Tibial artery (tissue), 4 donors: Measurements from ENCODE around the gene BANF1.

Source experiments
- DNase-seq, 2 donors: peaks; one replicate each; pipeline ENCODE4 v3.0.0-alpha.2; 2019
- H3K27ac ChIP-seq, 2 donors: fragments of 200-600 bp; sonication (generic) in 1 of 2; 1 replicate in 1 of 2; 2 replicates in 1 of 2; pipeline ENCODE4 v1.5.1; 2018 to 2019; ENCODE audit warnings: mild to moderate bottlenecking in 1 of 2
- H3K27me3 ChIP-seq, 2 donors: fragments of 200-600 bp; sonication (generic) in 1 of 2; one replicate each; pipeline versions ENCODE4 v1.5.1 to v1.6.0; 2016 to 2019
- H3K36me3 ChIP-seq, 3 donors: fragments of 200-600 bp; sonication (generic) in 2 of 3; one replicate each; pipeline ENCODE4 v1.5.1; 2016 to 2019; ENCODE audit warnings: mild to moderate bottlenecking in 2 of 3
- H3K4me1 ChIP-seq, 4 donors: fragments of 200-600 bp; sonication (generic) in 2 of 4; 1 replicate in 3 of 4; 2 replicates in 1 of 4; pipeline ENCODE4 v1.5.1; 2016 to 2019
- H3K4me3 ChIP-seq, 2 donors: fragments of 200-600 bp; sonication (generic) in 1 of 2; 1 replicate in 1 of 2; 2 replicates in 1 of 2; pipeline ENCODE4 v1.5.1; 2018 to 2019; ENCODE audit warnings: mild to moderate bottlenecking in 2 of 2
- H3K9me3 ChIP-seq, 3 donors: fragments of 200-600 bp; sonication (generic) in 1 of 3; one replicate each; pipeline ENCODE4 v1.5.1; 2016 to 2019
- CTCF ChIP-seq, 2 experiments: fragments of 200-600 bp in 1 of 2; fragments of 450-650 bp in 1 of 2; IDR thresholded peaks; one replicate each; pipeline ENCODE4 v1.5.1; 2017 to 2019; ENCODE audit warnings: antibody characterized with exemption in 2 of 2, mild to moderate bottlenecking in 1 of 2, moderate library complexity in 1 of 2
- intact Hi-C: fragments of 100-400 bp; cut with DNase I; formaldehyde crosslinking; loops from one replicate; pipeline ENCODE4 v1.15.0; 2023; ENCODE audit warnings: low total_unique reads

BANF1 gene

GRCh38 chr11:66051766-66052663 lies 49.7 kb downstream of the BANF1 start, which contains the start of gene SF3B2:
TSS of gene SF3B2 (plus strand) at chr11:66052364. CDS start at chr11:66052385, 21 bp downstream.
- Histone ChIP-seq H3K27ac (peak within 1 kb of the TSS; percentile 83 to 89), H3K4me1 (peaks cover 0 to 46% (median 31%) of the 10 kb centered on the region in 4 donors), H3K4me3 (peak within 1 kb of the TSS; percentile 78 to 86), H3K27me3 (peaks cover 0 to 11% of the 10 kb centered on the region in 2 donors), H3K9me3 (no peaks in the 10 kb centered on the region), H3K36me3 (peaks cover 24 to 31% (median 28%) of the 10 kb centered on the region in 3 donors)
- peak in 1 of 2 experiments; percentile 17 for TF ChIP-seq CTCF (IDR thresholded peaks at IDR 0.05)
- intact Hi-C loops = no loop called here
- DNase-seq = peak; percentile 97 to 99

GRCh38 chr11:66052664-66052982 lies 50.3 kb downstream of the BANF1 start:
- Histone ChIP-seq H3K27ac (peak overlapping the region; percentile 83 to 89), H3K36me3 (peaks cover 30 to 37% (median 34%) of the 10 kb centered on the region in 3 donors), H3K4me1 (peaks cover 0 to 45% (median 31%) of the 10 kb centered on the region in 4 donors), H3K27me3 (peaks cover 0 to 11% of the 10 kb centered on the region in 2 donors), H3K9me3 (no peaks in the 10 kb centered on the region), H3K4me3 (peak overlapping the region; percentile 78 to 86)
- no peak for TF ChIP-seq CTCF (IDR thresholded peaks at IDR 0.05)
- DNase-seq = no peak
- intact Hi-C loops = no loop called here
